Measurements from ENCODE around the gene OR11L1.

The OR11L1 gene

GRCh38 chr1:247822060-247822459, 19.6 kb downstream of the OR11L1 start:
- intact Hi-C loops (cut with DNase I) = no loop called here
- DNase-seq = no peak

DNA sequence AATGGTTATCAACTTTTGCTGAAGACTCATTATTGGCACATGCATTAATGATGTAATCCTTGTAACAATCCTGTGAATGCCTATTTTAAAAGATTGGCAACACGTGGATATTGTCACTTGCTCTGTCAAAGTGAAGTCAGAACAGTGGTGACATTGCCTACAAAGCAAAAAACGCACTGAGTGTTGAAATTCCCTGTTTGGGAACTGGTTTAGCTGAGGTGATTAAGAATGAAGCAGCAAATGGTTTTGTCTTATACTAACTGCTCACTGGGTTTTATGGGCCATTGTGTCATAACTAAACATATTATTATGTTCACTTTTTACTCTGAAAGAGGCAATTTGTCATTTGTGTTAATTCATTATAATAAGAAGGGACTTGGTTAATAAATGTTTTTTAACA, 29.1 kb downstream of the OR11L1 start:
- no peak for DNase-seq
- intact Hi-C loops (cut with DNase I) = no loop called here

- intact Hi-C loops (cut with DNase I) = no loop called here
Observed at GRCh38 chr1:247797518-247797917, 44.2 kb downstream of the OR11L1 start.

More at GRCh38 chr1:247797518-247797917, 44.2 kb downstream of the OR11L1 start:
- DNase-seq = no peak

All from posterior cingulate gyrus (tissue), 11 donors.